ENCODE results near the gene KRT32.

The KRT32 gene

DNA sequence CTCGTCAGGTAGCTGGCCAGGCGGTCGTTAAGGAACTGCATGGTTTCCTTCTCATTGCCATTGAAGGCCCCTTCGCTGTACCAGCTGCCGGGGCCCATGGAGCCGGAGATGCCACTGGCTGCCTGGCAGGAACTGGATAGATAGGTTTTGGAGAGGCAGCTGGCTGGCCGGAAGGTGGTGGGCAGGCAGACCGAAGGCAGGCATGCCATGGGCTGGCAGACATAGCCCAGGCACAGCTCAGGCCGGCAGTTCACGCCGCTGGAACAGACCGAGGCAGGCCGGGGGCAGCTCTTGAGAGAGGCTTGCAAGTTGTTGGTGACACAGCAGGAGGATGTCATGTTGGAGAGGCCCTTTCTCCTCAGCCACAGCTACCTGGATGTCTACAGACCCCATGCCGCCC, at the start of gene KRT32:
TSS of gene KRT32 (minus strand) at position 399 of the 400 bp plus-strand sequence. CDS start at position 338, 61 bp downstream.
- no peak for DNase-seq

DNA sequence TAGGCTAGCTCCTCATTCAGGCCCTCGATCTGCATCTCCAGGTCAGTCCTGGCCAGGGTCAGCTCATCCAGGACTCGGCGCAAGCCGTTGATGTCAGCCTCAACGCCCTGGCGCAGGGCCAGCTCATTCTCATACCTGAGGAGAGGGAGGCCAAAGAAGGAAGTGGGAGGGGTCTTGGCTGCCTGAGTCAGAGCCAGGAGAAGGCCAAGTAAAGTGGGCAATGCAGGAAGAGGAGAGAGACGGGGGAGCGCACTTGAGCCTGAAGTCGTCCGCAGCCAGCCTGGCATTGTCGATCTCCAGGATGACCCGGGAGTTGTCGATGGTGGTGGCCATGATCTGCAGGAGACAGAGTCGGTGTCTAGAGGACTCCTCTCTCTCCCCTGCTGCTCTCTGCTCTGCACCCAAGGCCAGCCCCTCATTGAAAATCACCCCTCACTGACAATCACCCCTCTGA, 49.7 kb upstream of the KRT32 start:
- DNase-seq = no peak

DNA sequence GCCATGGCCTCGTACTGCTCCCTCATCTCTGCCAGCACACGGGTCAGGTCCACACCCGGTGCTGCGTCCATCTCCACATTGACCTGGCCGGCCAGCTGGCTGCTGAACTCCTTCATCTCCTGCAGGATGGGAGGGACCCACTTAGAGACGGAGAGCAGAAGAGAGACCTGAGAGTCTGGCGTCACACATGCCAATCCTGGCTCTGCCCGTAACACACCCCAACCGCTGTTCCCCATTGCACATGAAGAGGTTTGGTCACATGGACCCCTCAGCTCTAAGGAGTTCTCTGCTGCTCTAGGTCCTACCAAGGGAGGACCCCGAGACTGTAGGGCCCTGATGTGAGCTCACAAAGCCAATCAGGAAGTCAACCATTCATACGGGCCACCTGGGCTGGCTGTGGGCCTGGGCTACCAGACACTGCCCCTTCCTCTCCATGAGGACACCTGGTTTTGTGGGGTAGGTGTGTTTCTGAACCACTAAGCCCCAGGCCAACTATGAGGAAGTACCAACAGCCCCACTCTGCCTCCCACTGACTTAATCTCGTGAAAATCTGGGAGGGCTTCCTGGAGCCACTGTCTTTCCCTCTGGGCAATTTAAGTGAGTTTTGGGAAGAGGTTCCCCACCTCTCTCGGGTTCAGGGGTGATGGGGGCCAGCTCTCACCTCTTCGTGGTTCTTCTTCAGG, 49.1 kb upstream of the KRT32 start:
- no peak for DNase-seq

DNA sequence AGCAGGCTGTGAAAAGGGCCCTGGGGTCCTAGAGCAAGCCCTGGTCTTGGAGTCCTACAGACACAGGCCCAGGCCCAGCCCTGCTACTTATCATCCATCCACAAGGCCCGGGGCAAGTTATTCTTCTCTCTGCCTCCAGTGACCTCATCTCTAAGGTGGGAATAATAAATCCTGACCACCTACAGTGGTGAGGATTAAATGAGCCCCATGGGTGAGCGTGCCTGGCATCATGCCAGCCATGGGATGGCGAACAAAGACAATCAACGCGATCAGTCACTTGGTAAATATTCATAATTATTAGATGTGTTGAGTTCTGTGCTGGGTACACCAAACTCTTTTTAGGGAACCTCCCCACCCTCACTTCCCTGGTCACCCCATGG, 46.0 kb upstream of the KRT32 start:
- DNase-seq = no peak

DNA sequence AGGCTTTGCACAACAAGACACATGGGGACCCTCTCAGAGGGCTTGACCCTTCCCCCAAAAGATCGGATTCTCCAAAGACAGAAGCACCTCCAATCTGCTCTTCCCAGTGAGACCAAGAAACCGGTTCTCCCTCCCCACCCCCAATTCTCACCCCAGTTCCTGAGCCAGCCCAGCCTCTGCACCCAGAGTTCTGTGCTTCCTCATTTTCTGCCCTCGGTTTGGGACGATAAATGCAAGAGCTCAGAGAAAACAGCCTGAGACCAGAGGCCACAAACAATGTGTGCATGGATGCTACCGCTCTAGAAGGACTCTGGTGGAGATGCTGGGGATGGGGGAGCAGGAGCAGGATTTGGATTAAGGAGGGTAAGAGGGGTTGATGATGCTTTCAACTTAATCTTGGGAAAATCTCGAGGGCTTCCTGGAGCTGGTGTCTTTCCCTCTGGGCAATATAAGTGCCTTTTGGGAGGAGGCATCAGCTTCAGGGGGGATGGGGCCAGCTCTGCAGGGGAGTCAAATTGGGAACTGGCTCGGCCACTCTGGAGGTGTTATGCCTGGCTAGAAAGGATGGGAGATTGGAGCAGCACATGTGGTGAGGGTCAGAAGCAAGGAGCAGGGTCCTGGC, 45.5 kb upstream of the KRT32 start:
- no peak for DNase-seq

DNA sequence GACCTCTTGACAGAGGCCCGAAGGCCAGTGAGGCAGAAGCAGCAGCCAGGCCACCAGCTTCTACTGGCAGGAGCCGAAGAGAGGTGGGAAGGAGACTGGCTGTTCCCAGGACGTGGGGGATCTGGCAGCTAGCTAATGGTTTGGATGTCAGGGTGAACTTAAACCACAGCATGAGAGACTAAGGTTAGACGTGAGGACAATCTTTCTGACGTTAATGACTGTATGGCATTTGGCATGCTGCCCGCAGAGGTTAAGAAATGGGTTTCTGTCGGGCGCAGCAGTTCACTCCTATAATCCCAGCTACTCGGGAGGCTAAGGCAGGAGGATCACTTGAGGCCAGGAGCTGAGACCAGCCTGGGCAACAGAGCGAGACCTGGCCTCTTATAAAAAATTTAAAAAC, 44.5 kb upstream of the KRT32 start:
- no peak for DNase-seq

DNA sequence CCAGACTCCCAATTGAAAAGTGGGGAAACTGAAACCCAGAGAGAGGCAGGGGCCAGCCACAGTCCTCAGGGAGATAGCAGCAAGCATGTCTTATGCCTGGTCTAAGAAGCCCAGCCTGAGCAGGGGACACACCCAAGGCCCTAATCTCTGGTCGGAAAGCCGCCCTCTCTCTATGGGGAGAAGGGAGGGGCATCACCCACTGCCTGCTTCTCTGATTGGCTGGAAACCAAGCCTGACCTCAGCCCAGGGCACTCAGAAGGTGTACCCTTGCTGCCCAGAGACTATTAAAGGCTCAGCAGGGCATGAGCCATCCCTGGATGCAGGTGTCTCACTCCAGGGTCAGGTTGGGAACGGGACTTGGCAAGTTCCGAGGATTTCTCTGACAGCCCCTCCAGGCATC, 43.9 kb upstream of the KRT32 start:
- DNase-seq = no peak

DNA sequence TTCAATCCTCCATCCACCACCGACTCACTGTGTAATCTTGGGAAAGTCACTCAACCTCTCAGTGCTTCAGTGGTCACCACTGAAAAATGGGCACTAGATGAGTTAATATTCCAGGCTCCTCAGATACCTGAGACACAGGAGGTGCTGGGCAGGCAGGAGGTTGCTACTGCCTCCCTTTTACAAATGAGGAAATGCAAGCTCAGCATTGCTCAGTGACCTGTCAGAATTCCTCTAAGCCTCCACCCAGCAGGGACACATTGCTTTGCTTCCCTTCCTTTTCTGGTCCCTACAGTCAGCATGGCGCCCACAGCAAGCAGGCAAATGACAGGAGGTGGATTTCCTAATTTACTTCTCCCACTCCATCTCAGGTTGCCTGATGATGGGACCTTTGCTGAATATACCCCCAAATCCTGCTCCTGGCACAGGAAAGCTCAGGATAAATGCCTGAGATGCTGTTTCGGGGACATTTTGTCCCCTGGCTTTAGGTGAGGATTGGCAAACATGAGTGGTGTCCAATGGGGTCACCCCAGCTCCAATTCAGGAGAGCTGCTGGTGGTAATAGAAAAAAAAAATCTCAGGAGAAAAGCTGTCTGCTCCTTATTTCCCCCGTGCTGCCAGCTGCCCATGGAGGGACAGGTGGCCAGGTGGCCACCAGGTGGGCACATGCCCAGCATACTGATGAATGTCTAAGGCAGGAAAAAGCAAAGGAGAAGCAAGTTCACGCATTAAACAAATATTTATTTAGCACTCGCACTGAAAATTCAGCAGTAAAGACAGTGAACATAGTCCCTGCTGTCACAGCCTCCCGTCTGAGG, 43.3 kb upstream of the KRT32 start:
- no peak for DNase-seq

DNA sequence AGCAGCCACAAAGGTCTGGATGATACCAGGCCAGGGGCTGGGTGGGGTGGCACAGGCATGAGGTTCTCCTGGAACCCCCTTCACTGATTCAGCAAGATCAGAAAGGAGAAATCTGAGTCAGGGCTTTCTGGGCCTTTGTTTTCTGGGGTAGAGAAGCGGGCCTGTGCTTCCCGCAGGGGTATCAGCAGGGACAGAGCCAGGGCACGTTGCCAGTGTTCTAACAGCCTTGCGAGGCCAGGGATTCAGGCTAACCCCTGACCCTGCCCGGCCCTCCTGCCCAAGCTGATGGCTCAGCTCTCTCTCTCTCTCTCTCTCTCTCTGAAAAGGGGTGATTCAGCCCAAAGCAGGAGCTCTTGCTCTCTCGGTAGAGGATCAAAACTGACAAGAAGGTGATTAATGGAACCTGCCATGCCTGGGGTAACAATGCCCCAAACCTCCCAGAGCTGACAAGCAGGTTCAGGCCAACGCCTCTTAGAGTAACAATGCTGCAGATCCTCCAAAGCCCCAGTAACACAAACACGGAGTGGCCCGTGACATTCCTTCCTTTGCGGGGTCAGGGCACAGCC, 40.2 kb upstream of the KRT32 start:
- DNase-seq = no peak

DNA sequence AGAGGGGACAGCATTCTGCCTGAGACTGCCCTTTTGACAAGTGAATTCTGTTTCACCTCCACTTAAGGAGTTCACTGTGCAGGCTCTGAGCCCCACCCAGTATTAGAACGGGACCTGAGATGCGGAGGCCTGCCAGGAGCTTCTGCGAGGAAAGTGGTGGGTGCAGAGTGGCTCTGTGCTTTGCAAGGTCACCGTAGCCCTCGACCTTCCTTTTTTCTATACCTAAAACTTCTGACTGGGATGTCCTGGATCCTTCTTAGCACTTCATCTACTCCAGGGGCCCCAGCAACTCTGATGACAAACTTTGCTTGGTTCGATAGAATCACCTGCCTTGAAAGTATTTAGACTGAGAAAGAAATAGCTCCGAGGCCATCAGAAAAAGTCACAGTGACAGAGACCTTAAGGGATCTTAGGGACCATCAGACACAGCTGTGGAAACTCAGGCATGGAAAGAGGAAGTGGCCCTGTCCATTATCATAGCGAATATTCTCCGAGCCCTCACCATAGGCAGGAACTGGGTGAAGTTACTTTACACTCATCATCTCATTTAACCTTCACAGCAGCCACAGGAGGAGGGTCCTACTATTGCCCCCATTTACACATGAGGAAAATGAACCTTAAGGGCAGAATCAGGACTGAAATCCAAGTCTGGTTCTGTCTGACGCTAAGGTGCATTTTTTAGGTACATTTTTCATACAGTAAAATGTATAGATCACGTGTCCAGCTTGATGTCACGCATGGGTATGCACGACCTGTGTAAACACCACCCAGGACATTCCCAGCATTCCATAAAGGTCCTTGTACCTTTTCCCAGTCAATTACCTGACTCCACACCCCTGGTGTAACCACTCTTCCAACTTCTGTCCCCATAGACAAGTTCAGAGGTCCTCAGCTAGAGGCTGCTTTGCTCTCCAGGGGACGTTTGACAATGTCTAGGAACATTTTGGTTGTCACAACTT, 38.9 kb upstream of the KRT32 start:
- no peak for DNase-seq

DNA sequence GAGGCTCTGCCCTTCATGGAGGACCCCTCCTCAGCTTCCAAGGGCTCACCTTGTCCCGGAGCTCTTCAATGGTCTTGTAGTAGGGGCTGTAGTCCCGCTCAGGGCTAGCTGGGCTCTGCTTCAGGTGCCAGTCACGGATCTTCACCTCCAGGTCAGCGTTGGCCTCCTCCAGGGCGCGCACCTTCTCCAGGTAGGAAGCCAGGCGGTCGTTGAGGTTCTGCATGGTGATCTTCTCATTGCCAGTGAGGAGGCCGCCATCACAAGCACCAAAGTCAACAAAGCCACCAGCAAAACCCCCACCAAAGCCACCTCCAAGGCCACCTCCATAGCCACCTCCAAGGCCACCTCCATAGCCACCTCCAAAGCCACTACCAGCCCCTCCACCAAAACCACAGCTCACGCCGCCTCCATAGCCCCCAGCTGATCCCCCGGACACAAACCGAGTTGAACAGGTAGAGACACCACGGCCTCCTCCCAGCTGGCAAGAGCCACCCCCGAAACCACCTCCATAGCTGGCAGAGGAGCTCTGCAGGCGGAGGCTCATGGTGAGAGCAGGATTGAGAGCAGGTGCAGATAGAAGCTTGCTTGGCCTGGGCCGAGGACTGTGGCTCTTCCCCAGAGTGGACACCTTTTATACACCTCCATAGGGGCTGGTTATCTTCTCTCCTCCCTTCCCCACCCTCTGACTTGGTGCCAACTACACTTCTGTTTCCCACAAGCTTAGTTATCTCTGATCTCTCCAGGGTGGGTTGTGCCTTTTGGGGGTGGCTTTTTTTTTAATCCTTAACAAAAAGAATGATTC, 38.0 kb upstream of the KRT32 start, which contains the start of gene KRT13:
TSS of gene KRT13 (minus strand) at position 606 of the 802 bp plus-strand sequence. CDS start at position 544, 62 bp downstream.
- DNase-seq = no peak

DNA sequence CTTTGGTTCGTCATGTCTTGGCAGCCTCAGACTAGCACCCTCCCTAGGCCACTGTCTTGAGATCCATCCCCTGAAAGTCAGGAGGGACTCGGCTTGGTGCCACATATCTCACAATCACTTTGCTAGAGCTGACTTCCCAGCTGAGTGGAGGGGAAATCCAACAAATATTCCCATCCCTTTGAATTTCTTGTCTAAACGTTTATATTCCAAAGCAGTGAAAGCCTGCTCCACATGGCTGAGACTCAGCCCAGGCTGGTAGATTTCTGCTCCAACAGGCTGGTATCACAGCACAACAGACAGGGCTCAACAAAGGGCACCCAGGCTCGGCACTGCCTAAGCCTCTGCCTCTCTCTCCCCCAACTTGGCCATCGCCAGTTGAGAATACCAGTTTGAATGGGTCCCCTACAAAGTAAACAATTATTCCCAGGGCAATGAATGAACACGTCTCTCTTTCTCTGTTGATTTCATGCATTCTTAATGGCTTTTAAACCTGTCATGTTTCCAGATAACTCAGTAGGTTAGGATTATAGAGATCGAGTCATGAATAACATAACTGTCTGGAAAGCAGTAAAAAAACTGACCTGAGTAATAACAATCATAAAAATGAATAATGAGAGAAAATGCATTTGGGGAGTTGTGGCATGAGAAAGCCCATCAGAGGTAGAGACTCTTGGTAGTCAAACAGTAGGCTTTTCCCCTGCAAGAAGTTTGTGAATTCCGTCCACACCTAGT, 37.2 kb upstream of the KRT32 start:
- no peak for DNase-seq

DNA sequence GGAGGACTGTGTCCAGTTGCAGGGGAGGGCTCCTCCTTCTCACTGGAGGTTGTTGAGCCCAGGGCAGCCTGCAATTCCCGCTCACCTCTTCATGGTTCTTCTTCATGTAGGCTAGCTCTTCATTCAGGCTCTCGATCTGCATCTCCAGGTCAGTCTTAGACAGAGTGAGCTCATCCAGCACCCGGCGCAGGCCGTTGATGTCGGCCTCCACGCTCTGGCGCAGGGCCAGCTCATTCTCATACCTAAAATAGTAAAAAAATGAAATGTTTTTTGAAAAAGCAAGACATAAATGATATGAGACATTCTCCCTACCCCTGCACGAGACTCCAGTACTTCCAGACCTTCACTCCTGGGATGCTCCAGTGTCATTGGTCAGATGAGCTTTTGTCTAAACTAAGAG, 36.0 kb upstream of the KRT32 start:
- no peak for DNase-seq

DNA sequence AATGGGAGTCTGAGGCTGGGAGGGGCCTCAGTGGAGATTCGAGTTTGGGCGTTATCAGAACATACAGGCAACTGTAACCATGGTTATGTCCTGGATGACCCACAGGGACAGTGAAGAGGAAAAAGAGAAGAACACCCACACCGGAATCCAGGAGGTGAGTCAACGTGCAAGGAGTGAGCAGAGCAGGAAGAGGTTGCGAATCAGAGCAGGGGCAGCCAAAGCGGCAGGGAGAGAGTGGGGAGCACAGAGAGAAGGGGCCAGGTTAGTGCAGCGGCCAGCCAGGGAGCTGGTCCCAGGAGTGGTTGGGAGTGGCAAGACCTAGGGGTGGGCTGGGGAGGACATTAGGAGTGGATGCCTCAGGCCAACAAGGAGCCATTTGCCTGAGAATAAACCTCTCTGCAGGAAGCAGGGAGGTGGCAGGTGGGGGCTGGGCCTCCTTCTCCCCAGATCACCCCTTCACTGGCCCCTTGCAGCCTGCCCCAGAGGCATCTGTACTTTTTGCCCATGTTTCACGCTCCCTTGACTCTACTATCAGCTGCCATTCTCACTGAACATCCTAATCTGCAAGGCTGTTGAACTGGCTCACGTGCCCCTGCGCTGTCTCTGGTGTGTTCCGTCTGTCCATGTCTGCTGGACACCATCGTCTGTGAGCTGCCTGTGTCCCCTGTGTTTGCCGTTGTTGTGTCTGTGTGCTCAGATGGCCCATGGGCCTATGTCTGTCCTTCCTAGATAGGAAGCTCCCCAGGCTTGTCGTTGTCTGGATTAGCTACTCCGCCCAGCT, 33.1 kb upstream of the KRT32 start:
- DNase-seq = no peak

DNA sequence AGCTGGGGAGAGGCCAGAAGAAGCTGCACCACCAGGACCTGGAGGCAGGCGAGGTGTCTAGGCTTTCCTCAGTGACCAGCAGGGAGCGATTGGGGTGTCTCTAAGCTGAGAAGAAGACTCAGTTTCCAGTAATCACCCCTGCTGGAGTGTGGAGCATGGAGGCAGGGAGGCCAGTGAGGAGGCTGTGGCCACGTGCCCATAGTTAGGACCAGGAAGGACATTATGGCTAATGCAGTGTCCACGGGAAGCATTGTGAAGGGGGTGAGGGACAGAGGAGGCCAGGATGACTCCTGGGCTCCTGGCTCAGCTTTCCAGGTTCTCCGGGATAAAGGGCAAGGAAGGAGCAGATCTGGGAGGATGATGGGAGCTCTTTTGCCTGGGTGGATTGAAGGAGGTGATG, 32.5 kb upstream of the KRT32 start:
- no peak for DNase-seq

DNA sequence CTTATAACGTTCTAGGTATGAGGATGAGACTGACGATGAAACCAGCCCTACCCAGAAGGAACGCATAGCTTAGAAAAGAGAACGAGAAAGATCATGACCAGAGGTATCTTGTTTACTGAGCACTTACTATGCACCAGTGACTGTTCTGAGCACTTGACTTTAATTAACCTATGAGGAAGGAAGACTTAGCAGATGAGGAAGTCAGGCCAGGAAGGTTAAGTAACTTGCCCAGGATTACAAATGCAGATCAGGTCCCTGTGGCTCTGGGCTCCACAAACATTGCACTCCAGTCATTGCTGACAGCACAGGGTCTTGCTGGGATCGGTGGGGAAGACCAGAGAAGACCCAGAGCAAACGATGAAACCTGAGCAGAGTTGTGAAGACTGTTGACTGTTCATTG, 31.1 kb upstream of the KRT32 start:
- no peak for DNase-seq

DNA sequence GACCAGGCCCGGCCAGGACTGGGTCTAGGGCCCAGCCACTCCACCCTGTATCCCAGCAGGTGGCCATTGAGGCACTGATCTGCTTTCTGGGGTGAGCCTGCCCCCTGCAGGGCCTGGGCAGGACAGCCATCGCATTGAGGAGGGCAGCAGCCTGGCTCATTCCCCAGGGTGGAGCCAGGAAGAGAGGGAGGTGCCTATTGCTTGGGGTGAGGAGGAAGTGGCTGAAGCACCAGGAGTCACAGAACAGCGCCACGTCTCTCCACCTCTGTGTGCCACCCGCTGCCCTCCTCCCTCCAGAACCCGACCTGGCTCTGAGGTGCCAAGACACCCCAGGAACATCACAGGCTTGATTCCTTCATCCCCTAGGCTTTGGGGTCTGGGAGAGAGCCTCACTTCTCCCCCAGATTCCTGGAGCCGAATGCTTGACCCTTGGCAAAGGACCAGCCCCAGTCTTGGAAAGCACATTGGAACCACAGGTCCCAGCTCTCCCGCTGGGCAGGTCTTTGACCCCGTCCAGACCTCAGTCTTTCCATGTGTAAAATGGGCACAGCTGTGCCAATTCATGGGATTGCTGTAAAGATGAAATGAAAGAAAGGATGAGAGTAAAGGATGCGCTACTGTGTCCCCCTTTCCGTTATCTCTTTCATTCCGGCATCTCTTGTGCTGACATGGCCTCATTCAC, 29.8 kb upstream of the KRT32 start:
- peak; percentile 81 for DNase-seq

DNA sequence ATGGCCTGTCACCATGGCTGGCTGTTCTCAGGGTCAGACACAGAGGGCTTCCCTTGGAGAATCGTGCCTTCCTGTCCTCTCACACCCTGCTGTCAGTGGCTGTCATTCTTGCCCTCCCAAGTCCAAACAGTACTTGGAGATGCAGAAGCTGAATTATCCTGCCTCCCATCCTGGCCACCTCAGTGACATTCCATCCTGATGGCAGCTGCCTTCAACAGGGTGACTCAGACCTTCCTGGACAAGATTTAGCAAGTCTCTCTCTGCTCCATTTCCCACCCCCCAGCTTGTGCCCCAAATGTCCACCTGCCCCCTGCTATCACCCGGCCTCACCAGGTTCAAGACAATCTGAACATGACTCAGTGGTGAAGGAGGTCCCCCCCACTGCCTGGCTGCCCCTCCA, 27.3 kb upstream of the KRT32 start:
- DNase-seq = no peak

DNA sequence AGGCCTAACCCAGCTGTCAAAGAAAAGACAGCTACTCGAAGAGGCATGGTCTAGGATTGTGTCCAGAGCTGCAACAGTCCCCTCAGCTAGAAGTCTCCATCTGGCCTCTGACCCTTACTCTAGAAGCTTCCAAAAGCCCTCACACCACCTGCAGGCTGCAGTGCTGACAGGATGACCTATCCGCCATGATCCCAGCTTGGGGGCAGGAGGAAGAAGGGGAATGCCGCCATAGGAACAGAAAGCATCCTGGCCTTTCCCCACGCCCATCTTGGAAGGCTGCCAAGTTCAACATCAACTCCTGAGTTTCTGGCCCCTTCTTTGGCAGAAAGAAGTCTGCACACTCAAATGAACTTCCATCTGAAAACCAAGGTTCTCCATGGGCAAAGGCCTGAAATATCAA, 25.6 kb upstream of the KRT32 start:
- no peak for DNase-seq

Measured in stimulated activated CD4-positive, alpha-beta T cell treated with anti-CD3 and anti-CD28 coated beads, Interleukin-1b, Interleukin-23, amount 100 ng/mL, for 48 hours (primary cell).